ENCODE data around the gene PNPLA8. TPM values are rescaled to one million over a fixed set of nuclear protein-coding genes. Genes with fewer than 3 reads are reported as not detected.

Gene PNPLA8
- polyA plus RNA-seq, 1 experiment, result 26.7 TPM

DNA sequence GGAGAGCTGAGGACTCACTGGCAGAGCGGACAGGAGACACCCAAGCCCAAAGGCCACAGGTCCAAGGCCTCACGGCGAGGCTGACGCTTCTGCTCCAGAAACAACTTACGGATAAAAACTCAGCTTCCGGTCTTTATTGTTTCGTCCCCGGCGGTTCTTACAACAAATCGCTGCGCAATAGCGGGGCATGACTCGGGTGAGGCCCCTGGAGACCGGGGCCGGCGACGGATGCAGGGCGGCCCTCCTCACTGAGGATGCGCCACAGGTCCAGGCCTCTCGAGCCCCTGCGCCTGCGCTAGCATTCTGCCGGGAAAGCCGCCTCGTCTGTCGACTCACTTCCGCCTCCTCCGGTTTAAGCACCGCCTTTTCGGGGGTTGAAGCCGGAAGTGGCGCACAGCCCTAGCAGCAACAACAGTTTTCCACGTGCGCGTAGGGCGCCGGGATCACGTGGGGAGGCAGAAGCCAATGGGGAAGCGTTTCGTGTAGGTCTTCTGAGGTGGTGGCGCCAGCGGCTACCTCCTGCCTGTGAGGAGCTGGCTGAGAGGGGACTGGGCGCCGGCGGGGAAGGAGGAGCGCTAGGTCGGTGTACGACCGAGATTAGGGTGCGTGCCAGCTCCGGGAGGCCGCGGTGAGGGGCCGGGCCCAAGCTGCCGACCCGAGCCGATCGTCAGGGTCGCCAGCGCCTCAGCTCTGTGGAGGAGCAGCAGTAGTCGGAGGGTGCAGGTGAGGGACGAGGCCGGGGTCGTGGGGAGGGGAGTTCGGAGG lies 43.6 kb upstream of the PNPLA8 start, which contains the start of the genes DNAJB9 and THAP5:
TSS of gene DNAJB9 (plus strand) at position 494 of the 765 bp plus-strand sequence. CDS start 1,853 bp downstream, outside the sequence.
TSS of gene THAP5 (minus strand) at position 326 of the 765 bp plus-strand sequence. CDS start at position 189, 137 bp downstream.
- Histone ChIP-seq H3K9me3 (ENCODE audit: control insufficient read depth, insufficient read depth, low read length) (peaks cover 4% of the 10 kb centered on the region; the same call in 1 of the 2 replicates), H3K27me3 (ENCODE audit: control insufficient read depth, insufficient read depth, low read length) (no peaks in the 10 kb centered on the region), H3K4me3 (ENCODE audit: low read depth, low read length) (peak within 1 kb of the TSS; percentile 99), H3K27ac (ENCODE audit: low read depth, low read length) (peak within 1 kb of the TSS; percentile 96)
- POLR2A ChIA-PET, result interaction anchor here (1.0 to 1.6 kb wide), 3 partner anchors 44 to 66 kb away, joined by 4 to 21 read pairs (median 5); partner anchors contain the start of gene PNPLA8
- DNase-seq (ENCODE audit: low read depth, low spot score), result peak; percentile 98
- TF ChIP-seq, protein P1, sequence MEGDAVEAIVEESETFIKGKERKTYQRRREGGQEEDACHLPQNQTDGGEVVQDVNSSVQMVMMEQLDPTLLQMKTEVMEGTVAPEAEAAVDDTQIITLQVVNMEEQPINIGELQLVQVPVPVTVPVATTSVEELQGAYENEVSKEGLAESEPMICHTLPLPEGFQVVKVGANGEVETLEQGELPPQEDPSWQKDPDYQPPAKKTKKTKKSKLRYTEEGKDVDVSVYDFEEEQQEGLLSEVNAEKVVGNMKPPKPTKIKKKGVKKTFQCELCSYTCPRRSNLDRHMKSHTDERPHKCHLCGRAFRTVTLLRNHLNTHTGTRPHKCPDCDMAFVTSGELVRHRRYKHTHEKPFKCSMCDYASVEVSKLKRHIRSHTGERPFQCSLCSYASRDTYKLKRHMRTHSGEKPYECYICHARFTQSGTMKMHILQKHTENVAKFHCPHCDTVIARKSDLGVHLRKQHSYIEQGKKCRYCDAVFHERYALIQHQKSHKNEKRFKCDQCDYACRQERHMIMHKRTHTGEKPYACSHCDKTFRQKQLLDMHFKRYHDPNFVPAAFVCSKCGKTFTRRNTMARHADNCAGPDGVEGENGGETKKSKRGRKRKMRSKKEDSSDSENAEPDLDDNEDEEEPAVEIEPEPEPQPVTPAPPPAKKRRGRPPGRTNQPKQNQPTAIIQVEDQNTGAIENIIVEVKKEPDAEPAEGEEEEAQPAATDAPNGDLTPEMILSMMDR (IDR thresholded peaks at IDR 0.05; ENCODE audit: low read depth, low read length), result 0 out of 2 replicates have a peak, but pooled peaks have one; percentile 8
- CTCF ChIA-PET, result no interaction called here

DNA sequence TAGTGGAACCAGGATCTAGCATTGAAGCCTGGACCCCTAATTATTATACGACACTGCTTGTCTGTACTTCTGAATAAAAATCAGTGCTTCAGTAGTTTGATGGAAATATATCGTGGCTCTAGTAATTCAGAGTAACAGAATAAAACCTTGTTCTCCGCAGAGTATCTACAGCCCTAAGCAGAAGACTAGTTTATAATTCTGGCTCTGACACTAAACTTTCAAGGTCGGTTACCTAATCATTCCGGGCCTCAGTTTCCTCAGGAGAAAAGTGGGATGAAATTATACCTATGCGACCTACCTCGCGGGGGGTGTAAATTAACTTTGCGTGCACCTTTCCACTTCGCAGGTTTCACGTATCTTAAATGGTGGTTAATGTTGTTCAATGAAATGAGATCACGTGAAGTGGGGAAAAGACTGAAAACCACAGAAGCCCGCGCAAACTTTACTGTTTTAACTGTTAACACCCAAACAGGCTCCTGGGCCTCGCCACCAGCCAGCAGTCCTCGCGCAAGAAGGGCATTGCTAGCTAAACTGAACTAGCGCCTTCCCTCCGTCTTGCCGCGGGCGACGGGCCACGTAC lies 43.0 kb upstream of the PNPLA8 start:
- Histone ChIP-seq H3K4me3 (ENCODE audit: low read depth, low read length) (peak overlapping the region; percentile 94), H3K9me3 (ENCODE audit: control insufficient read depth, insufficient read depth, low read length) (peaks cover 4% of the 10 kb centered on the region; the same call in 1 of the 2 replicates), H3K27ac (ENCODE audit: low read depth, low read length) (peak overlapping the region; percentile 96), H3K27me3 (ENCODE audit: control insufficient read depth, insufficient read depth, low read length) (no peaks in the 10 kb centered on the region)
- TF ChIP-seq, protein P1 (IDR thresholded peaks at IDR 0.05; ENCODE audit: low read depth, low read length), result no peak
- ChIA-PET CTCF (no interaction called here), POLR2A (interaction anchor here (1.6 kb wide), 1 partner anchor 43 kb away, joined by 21 read pairs; the partner anchor contains the start of gene PNPLA8)
- DNase-seq (ENCODE audit: low read depth, low spot score), result no peak

DNA sequence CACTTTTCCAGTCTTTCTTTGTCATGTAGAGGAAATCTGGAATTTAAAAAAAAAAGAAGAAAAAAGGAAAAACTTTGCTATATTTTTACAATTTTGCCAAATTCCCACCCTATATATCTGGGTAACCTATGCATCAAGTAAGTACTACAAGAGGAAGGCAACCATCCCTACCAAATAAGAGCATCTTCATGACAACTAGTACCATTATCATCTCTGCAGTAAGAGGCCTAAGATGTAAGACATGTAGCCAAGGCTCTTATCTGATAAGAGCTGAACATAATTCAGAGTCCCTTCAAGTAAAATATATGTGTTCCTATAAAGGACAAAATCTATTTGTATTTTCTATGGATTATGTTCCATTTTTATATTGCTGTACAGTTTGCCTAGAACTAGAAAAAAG lies 40.1 kb upstream of the PNPLA8 start:
- TF ChIP-seq, protein P1 (IDR thresholded peaks at IDR 0.05; ENCODE audit: low read depth, low read length), result no peak
- ChIA-PET POLR2A (no interaction called here), CTCF (no interaction called here)
- no peak for DNase-seq (ENCODE audit: low read depth, low spot score)
- Histone ChIP-seq H3K9me3 (ENCODE audit: control insufficient read depth, insufficient read depth, low read length) (peaks cover 4% of the 10 kb centered on the region; the same call in 1 of the 2 replicates), H3K4me3 (ENCODE audit: low read depth, low read length) (no peak overlapping the region), H3K27ac (ENCODE audit: low read depth, low read length) (no peak overlapping the region), H3K27me3 (ENCODE audit: control insufficient read depth, insufficient read depth, low read length) (no peaks in the 10 kb centered on the region)

DNA sequence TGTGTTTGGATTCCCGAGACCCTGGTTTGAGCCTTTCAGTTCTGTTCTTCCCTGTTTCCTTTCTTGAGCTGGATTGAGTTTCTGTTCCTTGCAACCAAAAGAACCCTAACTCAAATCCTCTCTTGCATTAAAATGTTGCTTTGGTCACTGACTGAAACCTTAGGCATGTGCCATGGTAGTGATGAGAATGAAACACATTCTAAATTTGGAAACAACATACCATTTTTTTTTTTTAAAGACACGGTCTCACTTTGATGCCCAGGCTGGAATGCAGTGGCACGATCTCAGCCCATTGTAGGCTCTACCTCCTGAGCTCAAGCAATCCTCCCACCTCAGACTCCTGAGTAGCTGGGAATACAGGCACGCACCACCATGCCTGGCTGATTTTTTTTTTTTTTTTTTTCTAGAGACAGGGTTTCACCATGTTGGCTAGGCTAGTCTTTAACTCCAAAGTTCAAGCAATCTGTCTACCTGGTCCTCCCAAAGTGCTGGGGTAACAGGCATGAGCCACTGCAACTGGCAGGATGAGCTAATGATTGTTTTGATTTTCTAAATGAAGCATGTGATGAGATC lies 35.2 kb upstream of the PNPLA8 start:
- Histone ChIP-seq H3K4me3 (ENCODE audit: low read depth, low read length) (no peak overlapping the region), H3K27ac (ENCODE audit: low read depth, low read length) (no peak overlapping the region), H3K27me3 (ENCODE audit: control insufficient read depth, insufficient read depth, low read length) (no peaks in the 10 kb centered on the region), H3K9me3 (ENCODE audit: control insufficient read depth, insufficient read depth, low read length) (peaks cover 9% of the 10 kb centered on the region)
- POLR2A ChIA-PET, result no interaction called here
- no peak for DNase-seq (ENCODE audit: low read depth, low spot score)
- TF ChIP-seq, protein P1 (IDR thresholded peaks at IDR 0.05; ENCODE audit: low read depth, low read length), result no peak
- CTCF ChIA-PET, result interaction anchor here (0.5 to 1.5 kb wide), 2 partner anchors 64 to 816 kb away, joined by 3 read pairs; no protein-coding TSS in a partner anchor

Measured in AG04450 (cell line).